Measurements from ENCODE around the gene PGM2.
"Not testable (repeated sequence)": the region's sequence is repeated elsewhere in the genome, so short reads cannot be mapped to it uniquely, and the experiment has no call there.

The PGM2 gene

DNA sequence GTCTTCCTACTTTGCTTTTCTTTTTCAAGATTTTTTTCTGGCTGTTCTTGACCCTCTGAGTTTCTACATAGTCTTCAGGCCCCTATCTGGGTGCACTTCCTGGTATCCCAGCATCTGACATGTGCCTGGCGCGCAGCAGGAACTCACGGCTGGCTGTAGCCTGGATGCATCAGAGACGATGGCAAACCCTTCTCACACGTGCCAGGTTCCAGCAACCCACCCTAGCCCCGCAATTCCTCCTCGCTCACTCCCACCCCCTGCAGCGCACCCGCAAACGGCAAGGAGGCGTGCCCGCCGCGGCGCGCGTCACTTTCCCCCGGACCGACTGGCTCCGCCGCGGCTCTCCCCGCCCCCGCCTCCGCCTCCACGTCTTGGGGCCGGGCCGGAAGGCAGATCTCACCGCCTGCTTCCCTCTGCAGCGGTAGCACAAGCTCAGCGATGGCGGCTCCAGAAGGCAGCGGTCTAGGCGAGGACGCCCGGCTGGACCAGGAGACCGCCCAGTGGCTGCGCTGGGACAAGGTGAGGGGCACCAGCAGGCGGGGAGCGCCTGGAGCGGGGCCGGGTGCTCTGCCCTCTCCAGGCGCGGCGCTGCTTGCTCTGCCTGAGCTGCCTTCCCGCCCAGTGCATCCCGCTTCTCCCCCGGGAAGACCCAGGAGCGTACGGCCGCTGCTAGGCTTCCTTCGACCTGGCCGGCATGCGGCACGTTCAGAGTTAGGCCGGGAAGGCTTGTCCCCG lies at the start of gene PGM2:
Gene PGM2, plus strand, starts transcription at position 392 of the 735 bp plus-strand sequence. Its CDS starts 47 bp downstream, at position 439.
- peak in 57 of 58 donors; percentile 24 to 88 (median 72) for DNase-seq

DNA sequence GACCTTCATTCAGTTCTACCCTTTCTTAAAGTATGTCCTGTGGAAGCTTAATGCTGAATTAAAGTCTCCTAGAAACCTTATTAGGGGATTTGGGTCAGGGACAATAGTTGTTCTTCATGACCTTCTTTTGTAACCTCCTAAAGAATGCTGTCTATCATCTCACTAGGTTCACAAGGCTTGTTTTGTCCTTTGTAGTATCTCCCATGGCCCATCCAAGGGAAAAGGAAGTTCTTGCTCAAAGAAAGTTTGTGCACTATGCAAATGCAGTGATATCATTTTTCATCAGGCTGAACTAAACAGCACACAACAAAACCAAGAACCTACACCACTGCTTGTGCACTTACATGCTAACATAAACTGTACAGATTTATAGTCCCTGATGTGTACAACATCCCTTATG lies 46.6 kb upstream of the PGM2 start:
- DNase-seq: no peak

DNA sequence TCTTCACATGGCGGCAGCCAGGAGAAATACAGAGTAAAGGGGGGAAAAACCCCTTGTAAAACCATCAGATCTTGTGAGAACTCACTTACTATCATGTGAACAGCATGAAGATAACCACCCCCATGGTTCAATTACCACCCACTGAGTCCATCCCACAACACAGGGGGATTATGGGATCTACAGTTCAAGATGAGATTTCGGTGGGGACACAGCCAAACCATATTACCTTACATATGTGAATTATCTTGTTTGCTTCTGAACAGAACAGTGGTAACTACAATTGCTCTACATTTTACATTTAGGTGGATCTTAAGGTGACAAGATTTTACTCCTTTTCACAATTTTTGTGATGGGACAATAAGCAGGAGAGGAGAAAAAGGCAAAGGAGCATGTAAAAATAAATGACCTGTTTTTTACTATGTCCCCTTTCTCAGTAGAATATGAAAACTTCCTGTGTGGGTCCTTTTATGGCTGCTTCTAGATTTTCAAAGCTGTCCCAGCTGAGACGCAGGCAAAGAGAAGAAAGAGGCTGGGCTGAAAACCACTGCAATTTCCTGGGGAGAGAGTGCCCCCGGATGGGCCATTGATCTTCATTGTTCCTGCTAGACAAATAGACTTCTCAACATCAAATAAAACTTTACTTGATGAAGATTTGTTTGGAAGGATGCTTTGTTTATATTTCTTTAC lies 45.9 kb upstream of the PGM2 start:
- DNase-seq: peak in 2 of 58 donors; percentile 0 to 1

DNA sequence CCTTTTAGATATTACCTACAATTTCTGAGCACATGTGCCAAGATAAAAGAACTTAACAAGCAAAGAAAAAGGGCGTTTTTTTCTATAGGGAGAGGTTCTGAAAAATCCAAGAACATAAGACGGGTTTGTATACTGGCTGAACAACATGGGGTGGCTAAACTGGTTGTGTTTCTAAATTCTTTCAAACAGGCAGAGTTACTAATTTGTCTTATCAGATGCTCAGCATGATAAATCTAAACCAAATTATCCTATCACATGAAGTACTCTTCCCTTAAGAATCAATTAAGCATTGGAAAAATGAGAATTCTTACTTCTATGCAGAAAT lies 45.4 kb upstream of the PGM2 start:
- DNase-seq: no peak

DNA sequence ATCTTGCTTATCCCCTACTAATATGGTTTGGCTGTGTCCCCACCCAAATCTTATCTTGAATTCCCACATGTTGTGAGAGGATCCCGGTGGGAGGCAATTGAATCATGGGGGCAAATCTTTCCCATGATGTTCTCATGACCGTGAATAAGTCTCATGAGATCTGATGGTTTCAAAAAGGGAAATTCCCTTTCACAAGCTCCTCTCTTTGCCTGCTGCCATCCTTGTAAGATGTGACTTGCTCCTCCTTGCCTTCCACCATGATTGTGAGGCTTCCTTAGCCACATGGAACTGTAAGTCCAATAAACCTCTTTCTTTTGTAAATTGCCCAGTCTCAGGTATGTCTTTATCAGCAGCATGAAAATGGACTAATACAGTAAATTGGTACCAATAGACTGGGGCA lies 40.2 kb upstream of the PGM2 start:
- DNase-seq: not testable (repeated sequence)

DNA sequence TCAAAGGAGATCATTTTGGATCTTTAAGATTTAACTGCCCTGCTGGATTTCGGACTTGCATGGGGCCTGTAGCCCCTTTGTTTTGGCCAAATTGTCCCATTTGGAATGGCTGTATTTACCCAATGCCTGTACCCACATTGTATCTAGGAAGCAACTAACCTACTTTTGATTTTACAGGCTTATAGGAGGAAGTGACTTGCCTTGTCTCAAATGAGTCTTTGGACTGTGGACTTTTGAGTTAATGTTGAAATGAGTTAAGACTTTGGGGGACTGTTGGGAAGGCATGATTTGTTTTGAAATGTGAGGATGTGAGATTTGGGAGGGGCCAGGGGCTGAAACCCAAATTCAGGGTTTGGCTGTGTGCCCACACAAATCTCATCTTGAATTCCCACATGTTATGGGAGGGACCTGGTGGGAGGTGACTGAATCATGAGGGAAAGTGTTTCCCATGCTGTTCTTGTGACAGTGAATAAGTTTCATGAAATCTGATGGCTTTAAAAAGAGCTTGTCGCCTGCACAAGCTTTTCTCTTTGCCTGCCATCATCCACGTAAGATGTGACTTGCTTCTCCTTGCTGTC lies 38.5 kb upstream of the PGM2 start:
- DNase-seq: not testable (repeated sequence)

DNA sequence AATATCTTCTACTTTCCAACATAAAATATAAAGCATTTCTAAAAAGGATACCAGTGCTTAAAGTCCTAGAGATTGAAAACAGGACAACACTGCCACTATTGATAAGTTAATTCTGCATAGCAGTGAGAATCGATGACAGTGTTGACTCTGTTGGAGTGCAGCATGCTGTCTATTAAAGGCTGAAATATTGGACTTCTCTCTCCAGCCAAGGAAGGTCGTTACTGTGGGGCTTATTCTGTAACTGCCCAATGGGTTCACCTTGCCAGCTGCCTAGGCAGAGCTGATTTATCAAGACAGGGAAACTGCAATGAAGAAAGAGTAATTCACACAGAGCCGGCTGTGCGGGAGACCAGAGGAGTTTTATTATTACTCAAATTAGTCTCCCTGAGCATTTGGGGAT lies 37.7 kb upstream of the PGM2 start:
- DNase-seq: no peak

DNA sequence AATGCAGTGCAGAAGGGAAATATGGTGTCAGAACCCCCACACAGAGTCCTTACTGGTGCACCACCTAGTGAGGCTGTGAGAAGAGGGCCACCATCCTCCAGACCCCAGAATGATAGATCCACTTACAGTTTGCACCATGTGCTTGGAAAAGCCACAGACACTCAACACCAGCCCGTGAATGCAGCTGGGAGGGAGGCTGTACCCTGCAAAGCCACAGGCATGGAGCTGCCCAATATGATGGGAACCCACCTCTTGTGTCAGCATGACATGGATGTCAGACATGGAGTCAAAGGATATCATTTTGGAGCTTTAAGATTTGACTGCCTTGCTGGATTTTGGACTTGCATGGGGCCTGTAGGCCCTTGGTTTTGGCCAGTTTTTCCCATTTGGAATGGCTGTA lies 34.2 kb upstream of the PGM2 start:
- DNase-seq: no peak

DNA sequence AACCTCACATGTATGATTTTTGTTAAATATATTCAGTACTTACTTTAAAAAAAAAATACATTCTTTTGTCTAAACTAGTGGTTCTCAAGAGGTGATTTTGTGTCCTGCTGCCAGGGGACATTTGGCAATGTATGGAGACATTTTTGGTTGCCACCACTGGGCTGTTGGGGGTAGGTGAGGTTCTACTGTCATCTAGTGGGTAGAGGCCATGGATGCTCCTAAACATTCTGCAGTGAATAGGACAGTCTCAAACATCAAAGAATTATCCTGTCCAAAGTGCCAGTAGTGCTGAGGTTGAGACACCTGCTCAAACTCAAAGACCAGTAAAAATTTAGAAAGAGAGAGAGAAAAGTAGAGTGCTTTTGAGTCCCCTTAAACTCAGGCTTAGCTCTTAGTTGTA lies 32.9 kb upstream of the PGM2 start:
- DNase-seq: peak in 2 of 58 donors; percentile 1 to 12

DNA sequence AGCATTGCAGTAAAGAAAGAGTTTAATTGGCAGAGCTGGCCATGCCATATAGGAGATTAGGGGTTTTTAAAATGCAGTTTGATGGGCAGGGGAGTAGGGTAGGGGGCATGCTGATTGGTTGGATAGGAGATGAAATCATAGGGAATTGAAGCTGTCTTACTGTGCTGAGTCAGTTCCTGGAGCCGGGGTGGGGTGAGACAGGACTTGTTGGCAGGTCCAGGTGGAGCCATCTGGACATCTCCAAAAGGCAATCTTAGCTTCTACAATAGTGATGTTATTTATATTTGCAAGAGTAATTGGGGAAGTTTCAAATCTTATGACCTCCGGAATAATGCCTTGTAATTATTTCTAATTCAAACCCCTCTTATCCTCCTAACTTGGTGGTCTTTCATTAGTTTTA lies 32.4 kb upstream of the PGM2 start:
- no peak for DNase-seq

DNA sequence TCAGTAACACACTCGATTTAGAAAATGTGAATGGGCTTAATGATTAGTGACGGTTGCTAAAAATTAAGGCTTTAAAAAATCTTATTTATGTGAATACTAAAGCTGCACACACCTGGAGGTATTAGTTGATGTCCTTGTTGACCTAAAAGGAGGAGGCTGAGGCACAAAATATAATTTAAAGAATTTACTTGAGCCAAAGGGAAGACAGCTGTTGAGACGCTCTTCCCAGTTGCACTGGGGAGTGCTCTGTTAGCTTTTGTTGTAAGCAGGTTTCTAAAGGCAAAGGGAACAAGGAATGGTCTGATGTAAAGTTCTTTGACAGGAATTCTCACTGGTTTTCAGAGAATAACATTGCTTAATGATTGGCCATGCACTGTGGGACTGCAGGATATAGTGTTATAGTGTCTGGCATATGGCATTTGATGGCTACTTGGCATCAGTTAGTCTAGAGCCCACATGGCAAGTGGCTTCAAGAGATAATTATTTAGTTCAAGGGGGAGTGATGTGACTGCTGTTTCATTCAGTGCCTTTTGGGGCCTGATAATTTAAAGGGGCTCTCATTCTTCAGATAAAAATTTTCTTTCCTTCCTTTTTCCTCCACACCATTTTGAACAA lies 30.8 kb upstream of the PGM2 start:
- DNase-seq: no peak

DNA sequence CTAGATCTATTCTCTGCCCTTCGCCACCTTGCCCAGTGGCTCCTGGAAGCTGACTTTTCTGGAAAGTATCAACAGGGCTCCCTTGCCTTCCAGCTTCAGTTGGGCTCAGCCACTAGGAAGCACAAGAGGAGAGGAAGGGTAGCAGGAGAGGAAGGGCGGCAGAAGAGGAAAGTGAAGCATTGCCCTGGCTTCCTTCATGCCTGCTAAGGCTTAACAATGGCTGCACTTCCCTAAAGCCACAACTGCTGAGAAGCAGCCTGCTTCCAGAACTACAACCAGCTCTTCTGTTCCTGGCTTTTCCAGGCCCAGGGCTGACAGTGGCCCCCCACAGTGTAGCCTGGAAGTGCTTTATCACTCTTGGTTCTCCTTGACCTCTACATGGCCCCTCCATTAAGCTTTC lies 29.1 kb upstream of the PGM2 start:
- DNase-seq: no peak

DNA sequence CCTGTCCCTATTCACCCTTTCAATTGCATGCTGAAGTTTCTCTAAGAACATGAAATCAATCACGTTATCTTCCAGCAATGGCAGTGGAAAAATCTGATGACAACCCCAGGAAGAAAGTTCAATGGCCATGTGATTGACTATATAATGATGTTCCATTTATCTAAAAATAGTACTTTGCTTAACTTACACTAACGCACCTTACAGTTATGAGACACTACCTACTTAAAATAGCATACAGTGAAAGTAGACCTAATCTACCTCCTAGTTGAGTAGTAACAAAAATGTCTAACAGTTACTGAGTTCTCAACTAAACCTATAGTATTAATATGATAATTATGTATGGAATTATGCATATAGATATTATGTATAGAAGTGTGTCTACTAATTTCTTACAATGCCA lies 28.6 kb upstream of the PGM2 start:
- no peak for DNase-seq

DNA sequence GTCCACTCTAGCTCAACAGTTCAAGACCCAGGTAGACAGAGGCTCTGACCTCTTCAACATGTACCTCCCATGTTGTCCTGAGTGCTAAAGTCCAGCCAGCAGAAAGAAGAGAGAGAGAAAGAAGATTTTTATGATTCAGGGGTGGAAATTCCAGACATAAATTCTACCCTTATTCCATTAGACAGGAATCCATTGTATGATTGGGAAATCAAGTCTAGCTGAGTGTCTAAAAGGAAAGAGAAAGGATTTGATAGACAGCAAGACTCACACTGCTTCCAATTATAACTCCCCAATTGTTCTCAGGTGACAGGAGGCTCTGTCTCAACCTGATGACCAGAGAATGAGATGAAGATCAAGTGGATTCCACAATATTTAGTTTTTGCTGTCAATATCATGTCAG lies 27.9 kb upstream of the PGM2 start:
- no peak for DNase-seq

DNA sequence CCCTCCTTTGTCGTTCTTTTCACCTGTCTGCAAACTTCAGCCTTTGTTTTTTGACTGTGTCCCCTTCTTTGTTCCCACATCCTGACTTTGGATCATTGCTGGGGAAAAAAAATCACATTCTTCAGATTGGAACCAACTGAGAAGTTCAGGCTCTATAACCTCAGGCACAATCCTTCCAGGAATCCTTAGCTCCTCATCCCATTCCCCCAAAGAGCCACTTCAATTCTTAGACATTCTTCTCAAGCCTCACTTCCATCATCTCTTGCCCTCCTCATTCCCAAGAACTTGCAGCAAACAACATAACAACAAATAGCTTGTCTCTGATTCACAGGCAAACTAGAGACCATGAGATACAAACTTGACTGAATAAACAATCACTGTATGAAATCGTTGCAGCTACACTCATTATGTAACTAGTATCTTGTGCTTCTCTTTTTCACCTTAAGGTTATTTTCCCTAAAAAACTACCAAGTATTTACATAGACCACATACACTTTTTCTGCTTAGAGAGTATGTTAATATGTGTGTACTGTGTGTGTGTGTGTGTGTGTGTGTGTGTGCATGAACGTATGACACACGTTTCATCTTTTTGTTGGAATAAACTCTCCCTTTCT lies 26.4 kb upstream of the PGM2 start:
- no peak for DNase-seq

DNA sequence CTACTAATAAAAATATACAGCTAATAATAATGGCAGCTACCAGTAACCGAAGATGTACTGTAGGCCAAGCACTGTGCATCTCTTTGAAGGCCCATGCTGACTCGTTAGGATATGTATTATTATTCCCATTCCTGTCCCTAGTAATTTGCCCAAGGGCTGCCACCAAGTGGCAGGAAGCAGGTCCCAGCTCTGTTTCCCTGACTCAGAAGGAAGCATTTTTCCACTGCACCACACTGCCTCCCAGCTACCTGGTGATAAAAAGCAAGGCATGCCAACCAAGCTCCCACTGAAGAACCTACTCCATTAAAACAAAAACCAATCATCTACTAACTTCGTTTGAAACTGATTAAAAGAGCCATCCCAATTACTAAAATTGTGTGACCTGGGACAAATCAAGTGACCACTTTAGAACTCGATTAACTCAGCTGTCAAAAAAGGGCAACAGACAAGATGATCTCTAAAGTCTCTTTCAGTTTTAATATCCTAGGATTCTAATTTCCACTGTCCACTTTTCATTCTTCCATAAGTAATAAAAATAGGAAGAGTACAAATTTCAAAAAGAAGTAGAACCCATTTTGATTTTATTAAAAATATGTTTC lies 24.3 kb upstream of the PGM2 start:
- DNase-seq: peak in 45 of 58 donors; percentile 1 to 78 (median 22)

DNA sequence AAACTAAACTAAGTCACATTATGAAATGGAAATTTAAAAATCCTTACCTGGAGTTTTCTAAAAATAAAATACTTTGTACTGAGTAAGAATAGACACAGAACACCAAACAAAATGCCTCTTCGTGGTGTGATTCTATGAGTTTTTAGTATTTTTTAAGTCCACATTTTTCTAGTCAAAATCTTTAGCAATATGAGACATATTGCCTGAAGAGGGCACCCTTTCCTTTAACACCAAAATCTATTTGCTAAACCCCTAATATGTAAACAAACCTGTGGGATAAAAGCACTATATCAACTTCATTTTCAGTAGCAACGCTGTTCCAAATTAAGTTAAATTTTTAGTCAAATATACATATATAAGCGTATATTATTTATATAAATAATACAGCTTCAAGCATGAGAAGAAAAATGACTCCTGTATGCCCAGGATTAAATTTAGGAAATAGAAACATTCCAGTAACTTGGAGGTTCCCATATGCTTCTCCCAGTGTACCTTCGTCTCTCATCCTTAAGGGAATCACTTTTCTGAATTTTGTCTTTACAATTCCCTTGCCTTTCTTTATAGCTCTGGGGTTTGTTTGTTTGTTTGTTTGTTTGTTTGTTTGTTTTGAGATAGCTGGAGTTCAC lies 23.0 kb upstream of the PGM2 start:
- peak in 2 of 58 donors; percentile 5 to 22 for DNase-seq

DNA sequence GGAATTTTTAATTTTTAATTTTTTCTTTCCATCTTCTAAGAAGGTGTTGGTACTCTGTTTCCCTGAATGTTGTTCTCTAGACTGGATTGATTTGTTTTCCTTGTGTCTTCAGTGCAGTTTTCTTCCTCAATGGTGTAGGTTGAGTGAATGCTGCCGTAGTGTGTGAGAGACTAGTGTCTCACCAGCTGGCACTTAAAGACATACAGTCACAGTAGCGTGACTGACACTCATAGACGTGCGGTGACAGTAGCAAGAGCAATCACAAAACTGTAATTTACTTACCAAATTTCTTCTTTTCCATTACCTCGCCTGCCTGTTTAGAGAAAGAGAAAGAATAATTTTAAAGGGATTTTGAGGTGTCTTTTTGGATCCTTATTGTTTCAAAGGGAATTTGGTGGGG lies 21.4 kb upstream of the PGM2 start:
- no peak for DNase-seq

DNA sequence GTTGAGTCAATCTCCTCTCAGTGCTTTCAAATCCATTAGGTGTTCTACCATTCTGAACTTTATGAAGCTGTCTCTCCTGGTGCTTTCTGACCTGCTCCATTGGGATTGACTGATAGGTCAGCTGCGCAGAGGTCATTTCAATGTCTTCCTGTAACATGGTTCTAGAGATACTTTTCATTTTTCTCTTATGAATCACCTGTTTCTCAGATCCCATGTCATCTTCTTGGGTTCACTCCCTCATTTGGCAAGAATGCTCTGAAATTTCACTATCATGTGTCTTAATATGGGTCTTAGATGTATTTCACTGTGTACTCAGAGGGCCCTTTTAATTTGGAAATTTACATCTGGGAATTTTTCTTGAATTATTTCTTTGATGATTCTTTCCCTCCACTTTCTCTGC lies 13.8 kb upstream of the PGM2 start:
- no peak for DNase-seq

DNA sequence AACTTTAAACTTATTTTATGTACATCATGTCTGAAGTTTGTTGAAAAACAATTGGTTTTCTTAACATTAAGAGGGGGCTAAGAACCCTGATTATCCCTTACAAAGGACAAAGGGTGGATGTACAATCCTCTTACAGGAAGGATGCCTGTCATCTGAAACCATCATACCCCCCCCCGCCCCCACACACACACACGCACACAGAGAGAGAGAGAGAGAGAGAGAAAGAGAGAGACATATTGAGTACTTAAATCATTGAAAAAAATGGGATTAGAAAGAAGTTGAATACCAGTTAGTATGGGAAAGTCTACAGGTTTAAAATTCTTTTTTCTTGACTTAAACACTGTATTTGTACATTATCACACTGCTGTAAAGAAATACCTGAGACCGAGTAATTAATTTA lies 10.9 kb upstream of the PGM2 start:
- no peak for DNase-seq

DNA sequence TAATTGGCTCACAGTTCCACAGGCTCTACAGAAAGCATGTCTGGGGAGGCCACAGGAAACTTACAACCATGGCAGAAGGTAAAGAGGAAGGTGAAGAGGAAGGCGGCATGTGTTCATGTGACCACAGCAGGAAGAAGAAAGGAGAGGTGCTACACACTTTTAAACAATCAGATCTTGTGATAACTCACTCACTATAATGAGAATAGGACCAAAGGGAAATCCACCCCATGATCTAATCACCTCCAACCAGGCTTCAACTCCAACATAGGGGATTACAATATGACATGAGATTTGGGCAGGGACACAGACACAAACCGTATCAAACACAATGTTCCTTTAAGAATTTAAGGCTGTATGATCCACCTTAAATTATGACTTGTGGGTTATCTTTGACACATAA lies 10.5 kb upstream of the PGM2 start:
- no peak for DNase-seq

All from anterior cingulate cortex (tissue), 58 donors.